Gastrocnemius medialis (tissue), 4 donors: ENCODE data around the gene ADM5. TPM values are rescaled to one million over a fixed set of nuclear protein-coding genes. Genes with fewer than 3 reads are reported as not detected.
A peak's percentile ranks its signal among the peaks of the same experiment; 100 is the strongest.

ENCODE experiments used
- ATAC-seq, 2 donors: fragments of 150-250 bp; one replicate each; pipeline ENCODE4 v1.9.1; 2016
- DNase-seq, 2 donors: peaks; one replicate each; pipeline ENCODE4 v3.0.0-alpha.2; 2019
- H3K27ac ChIP-seq, 4 donors: fragments of 200-600 bp; sonication (generic); 1 replicate in 1 of 4; 2 replicates in 3 of 4; pipeline ENCODE4 v1.5.1; 2016 to 2018; ENCODE audit warnings: mild to moderate bottlenecking in 2 of 4, moderate library complexity in 1 of 4
- H3K27me3 ChIP-seq, 3 donors: fragments of 200-600 bp; sonication (generic) in 2 of 3; 1 replicate in 1 of 3; 2 replicates in 2 of 3; pipeline versions ENCODE4 v1.5.1 to v1.6.0; 2016 to 2019; ENCODE audit warnings: mild to moderate bottlenecking in 1 of 3, moderate library complexity in 1 of 3
- H3K36me3 ChIP-seq, 2 donors: fragments of 200-600 bp; sonication (generic) in 1 of 2; one replicate each; pipeline ENCODE4 v1.5.1; 2017 to 2018
- H3K4me1 ChIP-seq, 2 donors: fragments of 200-600 bp; sonication (generic) in 1 of 2; one replicate each; pipeline ENCODE4 v1.5.1; 2016 to 2017; ENCODE audit warnings: mild to moderate bottlenecking in 2 of 2
- H3K4me3 ChIP-seq, 4 donors: fragments of 200-600 bp; sonication (generic) in 3 of 4; 1 replicate in 1 of 4; 2 replicates in 3 of 4; pipeline ENCODE4 v1.5.1; 2016 to 2019; ENCODE audit warnings: mild to moderate bottlenecking in 2 of 4
- H3K9me3 ChIP-seq, 3 donors: fragments of 200-600 bp; sonication (generic) in 2 of 3; 1 replicate in 1 of 3; 2 replicates in 2 of 3; pipeline ENCODE4 v1.5.1; 2016 to 2019
- POLR2A ChIP-seq, 2 donors: fragments of 450-650 bp; IDR thresholded peaks; one replicate each; pipeline ENCODE4 v1.6.1; 2017; ENCODE audit warnings: antibody characterized with exemption in 2 of 2, mild to moderate bottlenecking in 2 of 2, moderate library complexity in 2 of 2
- in situ Hi-C, 4 donors: fragments of 200-750 bp; cut with MboI; loops; one replicate each; pipeline versions ENCODE4 v1.15.0 to v1.8.0; 2017; ENCODE audit warnings: low sequenced_read_pairs in 4 of 4
- intact Hi-C: fragments of 100-400 bp; cut with DNase I; formaldehyde crosslinking; loops from one replicate; pipeline ENCODE4 v1.15.1; 2023; ENCODE audit warnings: low total_unique reads
- total RNA-seq, 4 donors: library from RNA; depleted of rRNA; stranded (reverse); fragments of >200 nt; gene quantifications; one replicate each; pipeline versions ENCODE4 v1.1.0 to v1.2.3, GENCODE V29; 2016
- TF ChIP-seq, protein P1 (sequence below), 5 experiments: fragments of 450-650 bp in 3 of 5; fragments of 200-600 bp in 2 of 5; sonication (generic) in 2 of 5; IDR thresholded peaks in 4 of 5; conservative IDR thresholded peaks in 1 of 5; 1 replicate in 4 of 5; 2 replicates in 1 of 5; pipeline ENCODE4 v1.5.1; 2016 to 2019; ENCODE audit warnings: antibody characterized with exemption in 5 of 5, mild to moderate bottlenecking in 3 of 5, moderate library complexity in 3 of 5

ADM5 gene
- total RNA-seq, 4 donors from 2014 or later = 1.0 to 2.1 (median 1.4) TPM; not detected in 1

DNA sequence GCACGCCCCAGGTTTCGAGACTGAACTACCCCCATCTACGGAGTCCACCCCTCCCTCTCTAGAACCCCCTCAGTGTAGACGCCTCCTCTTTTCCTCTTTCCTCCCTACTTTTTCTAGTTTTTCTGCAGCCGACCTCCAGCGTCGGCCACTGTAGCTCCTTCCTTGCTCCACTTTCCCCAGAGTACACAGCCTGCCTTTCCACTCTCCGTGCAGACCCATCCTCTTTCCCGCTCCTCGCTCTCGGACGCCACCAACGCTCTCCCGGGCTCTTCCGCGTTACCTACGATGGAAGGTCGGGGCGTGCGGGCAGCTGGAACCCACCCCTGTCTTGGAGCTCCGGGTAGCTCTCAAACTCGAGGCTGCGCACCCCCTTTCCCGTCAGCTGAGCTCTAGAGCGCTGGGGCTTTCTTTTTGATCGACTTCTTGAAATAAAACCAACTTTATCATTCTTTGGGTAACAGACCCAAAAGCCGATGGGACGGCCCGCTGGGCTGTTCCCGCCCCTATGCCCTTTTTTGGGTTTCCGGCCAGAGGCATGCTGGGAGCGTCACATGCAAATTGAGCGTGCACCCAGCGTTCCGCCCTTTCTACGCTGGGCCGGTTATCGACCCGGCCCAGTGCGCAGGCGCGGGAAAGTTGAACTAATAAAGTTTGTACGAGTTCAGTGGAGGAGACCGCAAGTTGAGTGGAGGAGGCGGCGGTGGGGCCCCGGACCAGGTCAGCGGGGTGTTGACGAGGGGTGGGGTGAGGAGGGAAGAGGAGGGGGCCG lies 23.9 kb upstream of the ADM5 start, which contains the start of the genes BCL2L12 and IRF3:
Gene BCL2L12 (plus strand): TSS at position 583 of the 769 bp plus-strand sequence. CDS start 760 bp downstream, outside the sequence.
Gene IRF3 (minus strand): TSS at position 507 of the 769 bp plus-strand sequence. CDS start 1,019 bp downstream, outside the sequence.
- peaks cover 16 to 23% of the 10 kb centered on the region in 2 donors for H3K4me1 ChIP-seq
- ATAC-seq (peak; percentile 95 to 96), DNase-seq (peak; percentile 94 to 96)
- H3K36me3 ChIP-seq = peaks cover 0 to 19% of the 10 kb centered on the region in 2 donors
- peak within 1 kb of the TSS; percentile 81 to 88 (median 87) for H3K27ac ChIP-seq
- peak within 1 kb of the TSS; percentile 70 to 81 (median 72) for H3K4me3 ChIP-seq
- in situ Hi-C loops (loop anchor here in 1 of 4 donors (10.0 kb wide), 1 partner anchor 91 kb away; no protein-coding TSS in a partner anchor), intact Hi-C loops (no loop called here)
- H3K27me3 ChIP-seq = no peaks in the 10 kb centered on the region
- TF ChIP-seq, protein P1, sequence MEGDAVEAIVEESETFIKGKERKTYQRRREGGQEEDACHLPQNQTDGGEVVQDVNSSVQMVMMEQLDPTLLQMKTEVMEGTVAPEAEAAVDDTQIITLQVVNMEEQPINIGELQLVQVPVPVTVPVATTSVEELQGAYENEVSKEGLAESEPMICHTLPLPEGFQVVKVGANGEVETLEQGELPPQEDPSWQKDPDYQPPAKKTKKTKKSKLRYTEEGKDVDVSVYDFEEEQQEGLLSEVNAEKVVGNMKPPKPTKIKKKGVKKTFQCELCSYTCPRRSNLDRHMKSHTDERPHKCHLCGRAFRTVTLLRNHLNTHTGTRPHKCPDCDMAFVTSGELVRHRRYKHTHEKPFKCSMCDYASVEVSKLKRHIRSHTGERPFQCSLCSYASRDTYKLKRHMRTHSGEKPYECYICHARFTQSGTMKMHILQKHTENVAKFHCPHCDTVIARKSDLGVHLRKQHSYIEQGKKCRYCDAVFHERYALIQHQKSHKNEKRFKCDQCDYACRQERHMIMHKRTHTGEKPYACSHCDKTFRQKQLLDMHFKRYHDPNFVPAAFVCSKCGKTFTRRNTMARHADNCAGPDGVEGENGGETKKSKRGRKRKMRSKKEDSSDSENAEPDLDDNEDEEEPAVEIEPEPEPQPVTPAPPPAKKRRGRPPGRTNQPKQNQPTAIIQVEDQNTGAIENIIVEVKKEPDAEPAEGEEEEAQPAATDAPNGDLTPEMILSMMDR (IDR thresholded peaks at IDR 0.05 in 4 of 5, conservative IDR thresholded peaks at IDR 0.05 in 1 of 5) = no peak
- peak; percentile 72 to 77 for TF ChIP-seq POLR2A (IDR thresholded peaks at IDR 0.05)
- H3K9me3 ChIP-seq = no peaks in the 10 kb centered on the region

DNA sequence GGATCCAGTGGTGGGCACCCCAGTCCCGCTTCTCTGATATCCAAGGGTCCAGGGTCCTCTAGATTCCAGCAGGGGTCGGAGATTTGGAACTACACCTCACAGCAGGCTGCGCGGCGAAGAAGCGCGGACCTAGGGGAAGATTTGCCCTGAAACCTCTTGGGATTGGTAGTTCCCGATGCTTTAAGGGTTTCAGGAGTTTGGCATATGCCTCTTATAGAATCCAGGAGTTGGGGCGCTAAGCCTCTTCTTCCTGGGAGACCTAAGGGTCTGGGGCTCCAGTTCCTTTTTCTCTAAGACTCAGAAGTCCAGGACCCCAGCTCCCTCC lies 23.3 kb upstream of the ADM5 start:
- intact Hi-C loops = no loop called here
- peak in 1 of 2 donors; percentile 1 for ATAC-seq

DNA sequence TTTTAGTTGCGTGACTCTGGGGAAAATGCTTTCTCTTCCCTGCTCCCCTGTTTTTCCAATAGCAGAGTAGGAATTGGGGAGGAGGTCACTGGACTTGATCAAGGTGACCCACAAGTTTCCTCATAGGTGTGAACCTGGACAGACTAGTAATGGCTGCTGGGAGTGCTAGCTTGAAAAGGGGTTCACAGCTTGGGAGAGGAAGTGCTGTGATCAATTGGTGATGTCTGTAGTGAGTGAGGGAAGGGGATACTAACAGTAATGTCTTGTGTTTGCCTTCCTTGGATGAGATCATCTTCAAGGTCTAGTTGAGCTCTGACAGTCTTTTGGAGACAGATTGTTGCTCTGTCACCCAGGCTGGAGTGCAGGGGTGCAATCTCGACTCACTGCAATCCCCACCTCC lies 21.9 kb upstream of the ADM5 start:
- peaks cover 0 to 3% of the 10 kb centered on the region in 2 donors for H3K36me3 ChIP-seq
- no peak overlapping the region for H3K27ac ChIP-seq
- ATAC-seq (no peak), DNase-seq (no peak)
- no peaks in the 10 kb centered on the region for H3K27me3 ChIP-seq
- peaks cover 22 to 29% of the 10 kb centered on the region in 2 donors for H3K4me1 ChIP-seq
- in situ Hi-C loops (loop anchor here in 1 of 4 donors (10.0 kb wide), 1 partner anchor 93 kb away; no protein-coding TSS in a partner anchor), intact Hi-C loops (no loop called here)
- TF ChIP-seq, protein P1 (IDR thresholded peaks at IDR 0.05 in 4 of 5, conservative IDR thresholded peaks at IDR 0.05 in 1 of 5) = no peak
- TF ChIP-seq POLR2A (IDR thresholded peaks at IDR 0.05) = no peak
- H3K9me3 ChIP-seq = no peaks in the 10 kb centered on the region
- no peak overlapping the region for H3K4me3 ChIP-seq

More for the DNA sequence above, 23.3 kb upstream of the ADM5 start:
- no peaks in the 10 kb centered on the region for H3K9me3 ChIP-seq
- H3K36me3 ChIP-seq = peaks cover 0 to 14% of the 10 kb centered on the region in 2 donors
- peak overlapping the region; percentile 70 to 81 (median 72) for H3K4me3 ChIP-seq
- in situ Hi-C loops = loop anchor here in 1 of 4 donors (10.0 kb wide), 1 partner anchor 91 kb away; no protein-coding TSS in a partner anchor
- H3K27me3 ChIP-seq = no peaks in the 10 kb centered on the region
- H3K27ac ChIP-seq = peak overlapping the region; percentile 81 to 88 (median 87)
- no peak for TF ChIP-seq POLR2A (IDR thresholded peaks at IDR 0.05)
- H3K4me1 ChIP-seq = peaks cover 16 to 23% of the 10 kb centered on the region in 2 donors
- no peak for DNase-seq

DNA sequence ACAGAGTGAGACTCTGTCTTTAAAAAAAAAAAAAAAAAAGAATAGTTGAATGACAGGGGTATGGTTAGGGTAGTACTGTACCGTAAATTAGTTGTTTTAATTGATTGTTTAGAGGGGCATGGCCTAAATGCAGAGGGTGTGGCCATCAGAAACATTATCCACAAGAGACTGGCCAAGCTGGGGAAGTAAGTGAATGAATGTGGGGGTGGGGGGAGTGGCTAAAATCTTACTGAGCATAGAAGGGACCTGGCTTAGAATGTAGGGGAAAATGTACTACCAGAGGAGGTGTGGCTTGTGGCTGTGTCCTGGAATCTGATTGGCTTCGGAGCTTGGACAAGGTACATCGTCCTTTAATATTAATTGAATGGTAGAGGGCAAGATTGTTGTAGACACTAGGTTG lies 19.9 kb upstream of the ADM5 start:
- in situ Hi-C loops (loop anchor here in 1 of 4 donors (10.0 kb wide), 1 partner anchor 95 kb away; no protein-coding TSS in a partner anchor), intact Hi-C loops (no loop called here)
- DNase-seq (no peak), ATAC-seq (no peak)
- H3K36me3 ChIP-seq = no peaks in the 10 kb centered on the region
- no peak overlapping the region for H3K4me3 ChIP-seq
- no peak overlapping the region for H3K27ac ChIP-seq
- H3K4me1 ChIP-seq = peaks cover 14 to 19% of the 10 kb centered on the region in 2 donors
- TF ChIP-seq POLR2A (IDR thresholded peaks at IDR 0.05) = no peak
- TF ChIP-seq, protein P1 (IDR thresholded peaks at IDR 0.05 in 4 of 5, conservative IDR thresholded peaks at IDR 0.05 in 1 of 5) = no peak
- H3K9me3 ChIP-seq = no peaks in the 10 kb centered on the region
- H3K27me3 ChIP-seq = no peaks in the 10 kb centered on the region
